ENCODE data around the gene PDE6D. TPM values are rescaled to one million over a fixed set of nuclear protein-coding genes. Genes with fewer than 3 reads are reported as not detected.

The PDE6D gene
- polyA plus RNA-seq (ENCODE audit: insufficient read depth in 1 of 5, insufficient read length in 5 of 5, low replicate concordance in 1 of 5): 10 to 100 TPM; 23.1 to 28.8 (median 28.3) TPM
- long read RNA-seq, donor 1, transcript PDE6D-201 (5 exons, 1,175 nt): major isoform, 14 of 15 reads
- long read RNA-seq, donor 1, partial matches to known transcripts: 0 of 15 reads
- long read RNA-seq, donor 1, other reads (novel, unspliced or antisense): 0 of 15 reads
- long read RNA-seq, donor 2, transcript PDE6D-201 (5 exons, 1,175 nt): major isoform, 9 of 9 reads
- long read RNA-seq, donor 2, partial matches to known transcripts: 0 of 9 reads
- long read RNA-seq, donor 2, other reads (novel, unspliced or antisense): 0 of 9 reads
- long read RNA-seq, donor 3, transcript PDE6D-201 (5 exons, 1,175 nt): major isoform, 9 of 10 reads
- long read RNA-seq, donor 3, partial matches to known transcripts: 0 of 10 reads
- long read RNA-seq, donor 3, other reads (novel, unspliced or antisense): 0 of 10 reads
- long read RNA-seq, donor 4, partial matches to known transcripts: 0 of 4 reads
- long read RNA-seq, donor 4, other reads (novel, unspliced or antisense): 0 of 4 reads
- long read RNA-seq, donor 5, transcript PDE6D-201 (5 exons, 1,175 nt): major isoform, 15 of 22 reads
- long read RNA-seq, donor 5, partial matches to known transcripts: 5 of 22 reads
- long read RNA-seq, donor 5, other reads (novel, unspliced or antisense): 0 of 22 reads
- long read RNA-seq, donor 6, transcript PDE6D-201 (5 exons, 1,175 nt): major isoform, 10 of 11 reads
- long read RNA-seq, donor 6, partial matches to known transcripts: 0 of 11 reads
- long read RNA-seq, donor 6, other reads (novel, unspliced or antisense): 0 of 11 reads
- long read RNA-seq, donor 7, transcript PDE6D-201 (5 exons, 1,175 nt): major isoform, 9 of 9 reads
- long read RNA-seq, donor 7, partial matches to known transcripts: 0 of 9 reads
- long read RNA-seq, donor 7, other reads (novel, unspliced or antisense): 0 of 9 reads
- long read RNA-seq, donor 8, transcript PDE6D-201 (5 exons, 1,175 nt): major isoform, 8 of 8 reads
- long read RNA-seq, donor 8, partial matches to known transcripts: 0 of 8 reads
- long read RNA-seq, donor 8, other reads (novel, unspliced or antisense): 0 of 8 reads

DNA sequence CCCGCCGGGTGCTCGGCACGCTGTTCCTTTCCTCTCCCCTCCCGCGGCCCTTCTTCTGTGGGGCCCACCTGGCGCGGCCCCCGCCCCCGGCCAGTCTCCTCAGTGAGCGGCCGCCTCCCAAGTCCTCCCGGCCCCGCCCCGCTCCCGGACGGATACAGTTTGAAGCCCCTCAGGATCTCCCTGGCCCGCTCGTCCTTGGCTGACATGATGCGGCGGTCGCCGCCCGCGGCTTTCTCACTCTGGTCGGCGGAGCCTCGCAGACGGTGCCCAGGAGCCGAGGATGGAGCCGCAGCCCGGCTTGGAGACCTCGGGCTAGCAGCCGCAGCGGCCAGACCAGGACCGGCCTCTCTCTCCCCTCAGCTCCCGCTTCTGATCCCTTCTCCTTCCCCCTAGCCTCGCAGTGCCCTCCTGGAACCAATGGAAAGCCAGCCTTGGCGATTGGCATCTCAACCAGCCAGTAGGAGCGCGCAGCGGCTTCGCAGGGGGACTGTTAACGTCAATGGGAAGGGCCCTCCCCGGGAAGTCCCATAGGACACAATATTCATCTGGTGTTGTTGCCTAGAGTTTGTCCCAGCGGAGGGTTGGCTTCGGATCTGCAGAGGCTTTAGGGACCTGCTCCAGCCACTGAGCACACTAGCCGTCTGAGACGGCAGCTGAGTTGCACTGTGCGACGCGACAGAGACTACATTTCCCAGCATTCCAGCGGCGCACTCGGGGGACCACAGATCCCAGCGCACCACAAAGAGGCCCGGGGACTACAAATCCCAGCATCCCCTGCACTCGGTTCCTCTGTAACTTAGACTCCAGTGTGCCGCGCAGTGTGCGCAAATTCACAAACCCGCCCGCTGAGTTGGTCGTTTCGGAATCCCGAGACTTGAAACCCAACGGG is at the start of gene PDE6D:
Gene PDE6D (minus strand): TSS at position 374 of the 889 bp plus-strand sequence. CDS start 168 bp downstream, at position 206.
- DNase-seq: peak; percentile 98 to 99

DNA sequence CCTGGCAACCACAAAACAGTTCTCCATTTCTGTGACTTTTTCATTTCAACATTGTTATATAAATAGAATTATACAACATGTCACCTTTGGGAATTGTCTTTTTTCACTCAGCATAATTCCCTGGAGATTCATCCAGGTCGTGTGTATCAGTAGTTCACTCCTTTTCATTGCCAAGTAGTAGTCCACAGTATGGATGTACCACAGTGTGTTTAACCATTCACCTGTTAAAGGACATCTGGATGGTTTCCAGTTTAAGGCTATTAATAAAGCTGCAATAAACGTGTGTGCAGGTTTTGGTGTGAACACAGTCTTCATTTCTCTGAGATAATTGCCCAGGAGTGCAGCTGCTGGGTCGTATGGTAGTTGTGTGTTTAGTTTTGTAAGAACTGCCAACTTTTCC is 40.8 kb upstream of the PDE6D start:
- no peak for DNase-seq

DNA sequence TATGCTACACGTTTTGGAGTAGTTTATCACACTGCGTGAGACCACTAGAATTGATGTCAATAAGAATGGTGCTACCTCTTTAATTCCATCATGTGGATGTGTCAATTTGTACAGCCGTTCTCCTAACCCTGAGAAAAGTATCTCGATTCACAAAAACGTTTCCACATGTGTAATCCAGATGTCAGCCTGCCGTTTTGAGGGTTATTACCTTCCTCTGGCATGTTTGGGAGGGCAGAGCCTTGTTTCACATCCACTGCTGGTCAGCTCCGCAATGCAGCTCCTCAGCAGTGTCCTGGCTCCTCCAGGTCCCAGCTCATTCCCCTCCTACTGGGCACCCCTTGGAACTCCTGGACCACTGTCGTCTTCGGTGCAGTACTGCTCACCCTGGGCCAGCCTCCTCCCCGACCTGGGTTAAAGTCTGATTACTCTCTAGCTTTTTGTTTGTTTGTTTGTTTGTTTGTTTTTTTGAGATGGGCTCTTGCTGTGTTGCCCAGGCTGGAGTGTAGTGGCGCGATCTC is 39.8 kb upstream of the PDE6D start:
- no peak for DNase-seq

DNA sequence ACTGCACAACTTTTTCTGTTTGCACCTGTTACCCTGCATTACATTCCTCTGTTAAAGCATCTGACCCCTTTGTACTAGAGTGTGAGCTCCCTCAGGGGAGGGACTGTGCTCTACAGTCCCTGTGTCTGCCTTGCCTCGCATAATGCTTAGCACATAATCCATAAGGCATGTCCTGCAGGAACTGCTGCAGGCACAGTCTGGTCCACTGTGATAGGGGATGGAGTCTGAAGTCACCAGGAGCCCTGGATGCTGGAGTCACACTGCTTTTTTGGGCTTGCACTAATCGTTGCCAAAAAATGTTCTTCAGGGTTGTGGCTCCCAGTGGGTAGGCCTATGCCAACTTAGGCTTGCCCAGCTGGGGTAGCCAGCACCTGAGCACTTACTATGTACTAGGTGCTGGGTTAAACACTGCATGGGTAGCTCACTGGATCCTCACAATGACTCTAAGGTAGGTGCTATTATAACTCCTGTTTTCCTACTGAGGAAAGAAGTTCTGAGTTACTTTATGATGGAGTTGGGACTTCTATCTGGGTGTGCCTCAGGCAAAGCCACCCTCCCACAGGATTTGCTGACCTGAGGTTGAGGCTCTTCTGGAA is 38.5 kb upstream of the PDE6D start:
- no peak for DNase-seq

DNA sequence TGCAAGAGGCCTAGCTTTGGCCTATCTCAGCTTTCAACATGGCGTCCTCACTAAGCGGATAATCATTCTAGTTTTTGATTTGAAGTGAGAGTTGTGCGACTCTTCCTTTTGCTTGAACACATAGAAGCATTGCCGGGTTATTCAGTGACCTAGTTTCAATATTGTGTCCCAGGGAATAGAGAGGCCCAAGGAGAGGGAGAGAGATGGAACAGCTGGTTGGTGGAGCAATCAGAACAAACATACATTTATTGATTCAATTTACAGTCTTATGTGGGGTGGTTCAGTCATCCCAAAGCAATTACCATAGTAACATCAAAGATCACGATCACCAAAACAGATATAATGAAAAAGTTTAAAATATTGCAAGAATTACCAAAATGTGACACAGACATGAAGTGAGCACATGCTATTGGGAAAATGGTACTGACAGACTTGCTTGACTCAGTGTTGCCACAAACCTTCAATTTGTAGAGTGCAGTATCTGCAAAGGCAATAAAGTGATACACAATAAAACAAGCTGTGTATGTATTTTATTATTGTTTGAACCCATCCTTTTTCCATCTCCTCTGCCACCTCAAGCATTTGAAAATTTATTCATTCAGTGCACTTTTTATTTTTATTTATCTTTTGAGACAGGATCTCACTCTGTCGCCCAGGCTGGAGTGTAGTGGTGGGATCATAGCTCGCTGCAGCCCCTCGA is 35.4 kb upstream of the PDE6D start:
- DNase-seq: no peak

DNA sequence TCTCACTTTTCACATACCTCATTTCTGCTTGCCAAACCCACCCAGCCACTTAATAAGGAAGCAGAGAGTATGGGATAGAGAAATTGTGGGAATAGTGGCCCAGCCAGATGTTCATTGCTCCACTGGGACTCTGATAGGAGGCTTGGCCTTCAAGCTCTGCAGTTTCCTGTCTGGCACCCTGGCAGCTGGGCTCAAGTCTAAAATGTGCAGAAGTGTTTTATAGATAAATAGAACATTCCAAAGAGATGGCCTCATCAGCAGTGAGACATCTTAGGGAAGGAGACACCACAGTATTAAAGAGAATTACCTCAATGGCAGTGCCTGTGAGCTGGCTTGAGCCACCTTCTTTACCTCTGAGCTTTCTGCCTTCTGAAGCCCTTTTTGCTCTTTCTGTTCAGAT is 29.8 kb upstream of the PDE6D start:
- no peak for DNase-seq

DNA sequence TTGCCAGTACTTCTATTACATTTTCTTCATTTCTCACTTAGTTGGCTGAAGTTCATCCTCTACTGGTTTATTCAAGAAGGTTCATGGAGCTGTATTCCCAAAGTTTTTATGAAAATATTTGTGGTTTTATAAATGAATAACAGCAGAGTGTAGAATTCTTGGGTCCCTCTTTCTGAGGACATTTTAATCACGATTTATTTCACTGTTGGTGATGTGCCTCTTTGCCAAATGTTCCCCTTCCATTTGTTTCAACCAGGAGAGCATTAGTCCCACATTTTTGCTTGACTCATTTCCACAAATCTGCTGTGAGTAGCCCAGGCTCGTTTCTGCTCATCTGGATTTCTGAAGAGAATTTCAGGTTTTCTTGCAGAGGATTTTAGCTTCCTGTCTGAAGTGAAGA is 25.9 kb upstream of the PDE6D start:
- no peak for DNase-seq

DNA sequence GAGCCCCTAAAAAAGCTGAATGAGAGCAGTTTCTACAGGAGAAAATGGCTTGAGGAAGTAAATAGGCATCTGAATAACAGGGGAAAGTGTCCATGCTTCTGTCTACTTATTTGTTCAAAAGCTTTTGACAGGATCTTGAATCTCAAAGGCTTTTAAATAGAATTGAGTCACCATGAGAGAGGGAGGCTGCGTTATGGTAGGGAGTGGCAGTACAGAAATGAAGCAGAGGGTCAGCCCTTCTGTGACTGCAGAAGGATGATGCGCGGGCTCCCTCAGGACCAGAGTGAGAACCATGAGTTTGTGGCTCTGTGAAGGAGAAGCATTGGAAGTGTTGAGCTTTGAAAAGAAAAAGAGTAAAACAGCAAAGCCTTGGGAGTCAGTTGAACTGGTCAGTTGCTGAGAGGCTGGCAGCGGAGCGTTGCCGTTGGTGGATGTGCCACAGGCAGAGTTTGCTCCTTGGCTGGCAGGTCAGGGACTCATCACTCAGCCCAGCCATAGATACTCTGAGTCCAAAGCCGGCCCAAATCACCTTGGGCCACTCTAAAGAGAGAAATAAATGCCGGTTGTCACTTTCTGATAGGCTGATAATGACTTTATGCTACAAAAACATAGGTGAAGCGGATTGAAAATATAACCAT is 22.5 kb upstream of the PDE6D start:
- no peak for DNase-seq

DNA sequence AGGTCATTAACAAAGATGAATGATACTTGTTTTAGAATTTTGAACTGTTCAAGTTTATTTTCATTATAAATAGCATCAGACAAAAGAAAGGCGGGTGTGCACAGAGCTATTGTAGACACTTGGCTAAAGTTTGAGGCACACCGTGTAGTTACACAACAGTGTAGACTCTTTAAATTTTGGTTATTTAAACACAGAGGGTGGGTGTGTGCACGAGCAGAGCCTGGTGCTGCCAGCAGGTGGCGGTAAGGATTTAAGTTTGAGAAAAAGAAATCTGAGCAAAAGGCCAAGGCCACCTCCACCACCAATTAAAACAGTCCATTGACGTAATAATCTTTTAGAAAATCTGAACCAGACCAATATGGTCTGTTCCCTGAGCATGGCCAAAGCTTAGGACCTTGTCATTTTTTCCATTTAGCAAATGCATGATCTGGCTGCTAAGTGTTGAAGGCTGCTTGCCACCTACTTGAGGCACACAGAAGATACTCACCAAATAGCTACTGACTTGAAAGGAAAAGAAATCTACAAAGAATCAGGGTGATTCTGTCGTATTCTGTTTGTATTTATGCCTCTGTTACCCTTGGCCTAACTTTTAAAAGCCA is 19.5 kb upstream of the PDE6D start:
- no peak for DNase-seq

DNA sequence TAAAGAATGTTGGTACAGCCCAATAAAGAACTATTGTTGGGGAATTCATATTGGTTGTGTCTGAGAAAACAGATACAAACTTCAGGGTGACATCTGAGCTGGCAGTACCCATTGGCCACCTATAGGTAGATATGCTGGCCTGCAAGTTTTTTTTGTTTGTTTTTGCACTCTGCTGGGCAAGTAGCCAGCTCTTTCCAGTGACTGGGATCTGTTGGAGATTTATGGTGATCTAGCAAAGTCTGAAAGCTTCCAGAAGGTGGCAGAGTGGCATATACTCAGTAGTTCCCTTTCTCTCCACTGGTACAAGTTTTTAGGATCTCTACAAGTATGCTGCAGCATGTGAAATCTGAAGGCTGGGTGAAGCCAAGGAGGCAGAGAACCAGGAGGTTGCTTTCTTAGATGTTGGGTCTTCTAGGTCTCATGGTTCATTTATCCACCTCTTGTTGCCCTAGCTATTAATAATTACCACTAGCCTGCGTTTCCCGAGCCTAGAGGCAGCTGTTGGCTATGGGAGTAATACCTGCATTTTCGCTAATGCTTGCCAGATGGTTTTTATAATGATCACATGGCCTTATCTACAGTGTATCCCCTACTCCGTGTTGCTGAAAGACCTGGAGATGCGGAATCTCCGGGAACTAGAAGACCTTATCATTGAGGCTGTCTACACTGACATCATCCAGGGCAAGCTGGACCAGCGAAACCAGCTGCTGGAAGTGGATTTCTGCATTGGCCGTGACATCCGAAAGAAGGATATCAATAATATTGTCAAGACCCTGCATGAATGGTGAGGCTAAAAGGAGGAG is 14.6 kb upstream of the PDE6D start:
- no peak for DNase-seq

DNA sequence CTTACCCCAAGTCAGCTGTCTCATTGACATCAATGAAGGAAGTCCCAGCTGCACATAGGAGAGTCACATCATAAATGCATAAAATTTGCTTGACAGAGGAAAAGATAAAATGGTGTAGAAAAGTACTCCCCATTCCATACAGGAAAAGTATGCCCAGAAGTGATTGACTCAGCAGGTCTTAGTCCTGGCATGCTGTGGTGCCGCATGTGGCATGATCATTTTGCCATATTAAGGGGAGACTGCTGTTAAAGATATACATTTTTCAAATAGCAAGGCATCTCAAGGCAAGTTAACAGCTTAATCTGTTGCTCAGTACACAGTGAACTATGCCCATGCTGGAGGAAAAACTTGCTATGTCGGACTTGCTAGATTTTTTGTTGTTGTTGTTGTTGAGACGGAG is 13.3 kb upstream of the PDE6D start:
- DNase-seq: no peak

DNA sequence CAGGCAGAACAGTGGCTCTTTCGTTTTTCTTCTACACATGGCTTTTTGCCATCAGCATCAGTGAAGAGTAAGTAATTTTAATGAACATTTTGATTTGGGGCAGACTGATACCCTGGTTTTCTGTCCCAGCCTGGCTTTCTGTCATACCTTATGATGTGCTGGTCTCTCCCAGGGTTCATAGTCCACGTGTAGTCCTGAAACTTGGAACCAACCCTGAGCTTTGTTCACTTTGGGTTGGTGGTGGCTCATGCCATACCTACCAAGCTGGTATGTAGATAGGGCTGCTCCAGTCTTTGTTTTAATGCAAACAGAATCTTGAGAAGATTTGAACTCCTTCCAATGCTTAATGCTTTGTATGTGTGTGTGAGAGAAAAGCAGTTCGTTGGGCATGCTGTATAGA is 10.0 kb upstream of the PDE6D start:
- DNase-seq: no peak

DNA sequence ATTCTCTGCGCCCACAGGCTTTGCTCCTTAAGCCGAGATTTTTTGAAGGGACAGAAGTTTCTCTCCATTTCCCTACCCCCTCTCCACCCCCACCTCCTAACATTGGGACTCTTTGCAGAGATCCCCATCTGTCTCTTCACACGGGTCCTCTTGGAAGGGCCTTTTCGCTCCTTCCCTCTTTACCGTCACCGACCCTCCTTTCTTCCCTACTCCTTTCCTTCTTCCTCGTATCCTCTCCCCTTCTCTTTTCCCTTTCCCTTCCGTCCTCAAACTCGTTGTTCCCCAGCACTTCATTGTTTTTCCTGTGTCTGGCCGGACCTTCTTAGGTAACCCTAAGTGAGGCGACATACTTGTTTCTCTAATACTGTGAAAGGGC is 5.8 kb upstream of the PDE6D start:
- no peak for DNase-seq

DNA sequence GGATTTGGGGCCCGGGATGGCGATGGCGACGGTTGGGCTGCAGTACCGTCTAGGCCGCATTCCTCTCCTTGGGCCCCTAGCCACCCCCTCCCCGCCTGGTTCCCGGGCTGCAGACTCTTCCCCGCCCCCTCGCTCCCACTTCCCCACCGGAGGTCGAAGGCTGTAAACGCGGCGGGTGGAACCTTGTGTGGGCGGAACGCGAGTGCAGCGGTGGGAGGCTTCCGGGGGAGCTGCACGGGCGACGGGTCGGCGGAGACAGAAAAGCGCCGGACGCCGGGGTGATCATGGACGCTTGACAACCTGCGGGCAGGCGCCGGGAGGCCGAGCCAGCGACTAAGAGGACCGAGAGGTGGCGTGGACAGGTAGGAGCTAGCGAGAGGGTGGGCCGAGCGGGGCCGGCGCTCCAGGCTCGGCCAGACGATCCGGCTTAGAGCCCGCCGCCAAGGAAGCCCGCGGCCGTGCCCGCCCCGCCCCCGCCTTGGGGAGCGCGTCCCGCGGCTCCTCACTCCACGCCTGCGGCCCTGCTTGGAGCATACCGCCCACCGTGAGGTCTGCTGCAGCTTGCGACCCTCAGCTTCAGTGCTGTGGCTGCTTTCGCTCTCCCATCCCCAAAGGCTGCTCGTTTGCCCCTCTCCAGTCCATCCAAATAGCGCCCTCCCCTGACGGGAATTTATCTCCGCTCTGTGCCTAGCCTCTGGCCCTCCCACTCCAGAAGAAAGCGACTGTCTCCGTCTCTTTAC is 5.3 kb upstream of the PDE6D start, which contains the start of gene COPS7B:
Gene COPS7B (plus strand): TSS at position 269 of the 740 bp plus-strand sequence. CDS start 2,126 bp downstream, outside the sequence.
- peak; percentile 71 to 79 for DNase-seq

DNA sequence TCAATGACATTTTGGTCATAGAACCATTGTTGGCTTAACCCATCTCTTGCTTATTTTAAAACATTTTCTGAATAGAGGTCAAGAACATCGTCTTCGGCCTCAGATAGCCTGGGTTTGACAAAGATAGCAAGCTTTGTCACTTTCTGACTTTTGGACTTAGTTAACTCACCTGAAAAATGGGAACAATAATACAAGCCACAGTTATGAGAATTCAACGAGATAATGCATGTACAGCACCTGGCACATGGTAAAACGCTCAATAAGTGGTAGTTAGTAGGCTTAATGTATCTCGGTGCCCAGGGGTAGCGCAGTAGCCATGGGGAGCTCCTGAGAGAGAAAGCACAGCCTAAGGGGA is 4.7 kb upstream of the PDE6D start:
- DNase-seq: no peak

DNA sequence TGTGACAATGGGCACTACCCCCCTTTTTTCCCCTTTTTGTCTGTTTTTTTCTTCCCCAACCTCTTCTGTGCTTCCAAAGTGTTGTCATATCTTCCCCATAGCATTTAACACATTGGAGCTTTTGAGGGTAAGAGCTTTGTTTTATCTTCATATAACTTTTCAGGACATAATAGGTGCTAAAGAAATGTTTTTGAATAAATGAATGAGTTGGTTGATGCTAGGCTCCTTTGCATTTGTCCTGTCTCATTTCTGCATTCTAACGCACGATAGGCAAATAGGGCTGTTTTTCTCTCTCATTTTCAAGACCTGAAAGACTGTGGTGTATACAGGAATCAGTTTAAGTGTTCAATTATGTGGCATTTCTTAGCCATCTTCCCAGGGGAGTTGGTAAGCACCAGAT is 4.3 kb upstream of the PDE6D start:
- no peak for DNase-seq
